Measurements from ENCODE around the gene PDCD1. TPM values are rescaled to one million over a fixed set of nuclear protein-coding genes. Genes with fewer than 3 reads are reported as not detected.

Gene PDCD1
- polyA plus RNA-seq, 1 experiment, result not detected

- POLR2A ChIA-PET, result no interaction called here
- Histone ChIP-seq H3K9me3 (ENCODE audit: control insufficient read depth, insufficient read depth, low read length) (peaks cover 3% of the 10 kb centered on the region; the same call in 1 of the 2 replicates), H3K27ac (ENCODE audit: low read depth, low read length) (no peak overlapping the region), H3K4me3 (ENCODE audit: low read depth, low read length) (no peak overlapping the region), H3K27me3 (ENCODE audit: control insufficient read depth, insufficient read depth, low read length) (peaks cover 6% of the 10 kb centered on the region)
- DNase-seq (ENCODE audit: low read depth, low spot score), result no peak
- CTCF ChIA-PET, result no interaction called here
- TF ChIP-seq, protein P1, sequence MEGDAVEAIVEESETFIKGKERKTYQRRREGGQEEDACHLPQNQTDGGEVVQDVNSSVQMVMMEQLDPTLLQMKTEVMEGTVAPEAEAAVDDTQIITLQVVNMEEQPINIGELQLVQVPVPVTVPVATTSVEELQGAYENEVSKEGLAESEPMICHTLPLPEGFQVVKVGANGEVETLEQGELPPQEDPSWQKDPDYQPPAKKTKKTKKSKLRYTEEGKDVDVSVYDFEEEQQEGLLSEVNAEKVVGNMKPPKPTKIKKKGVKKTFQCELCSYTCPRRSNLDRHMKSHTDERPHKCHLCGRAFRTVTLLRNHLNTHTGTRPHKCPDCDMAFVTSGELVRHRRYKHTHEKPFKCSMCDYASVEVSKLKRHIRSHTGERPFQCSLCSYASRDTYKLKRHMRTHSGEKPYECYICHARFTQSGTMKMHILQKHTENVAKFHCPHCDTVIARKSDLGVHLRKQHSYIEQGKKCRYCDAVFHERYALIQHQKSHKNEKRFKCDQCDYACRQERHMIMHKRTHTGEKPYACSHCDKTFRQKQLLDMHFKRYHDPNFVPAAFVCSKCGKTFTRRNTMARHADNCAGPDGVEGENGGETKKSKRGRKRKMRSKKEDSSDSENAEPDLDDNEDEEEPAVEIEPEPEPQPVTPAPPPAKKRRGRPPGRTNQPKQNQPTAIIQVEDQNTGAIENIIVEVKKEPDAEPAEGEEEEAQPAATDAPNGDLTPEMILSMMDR (IDR thresholded peaks at IDR 0.05; ENCODE audit: low read depth, low read length), result no peak
Observed at GRCh38 chr2:241857041-241857541, 1.6 kb downstream of the PDCD1 start.

GRCh38 chr2:241855888-241856422 is 2.7 kb downstream of the PDCD1 start:
- peaks cover 3% of the 10 kb centered on the region; the same call in 1 of the 2 replicates for H3K9me3 ChIP-seq (ENCODE audit: control insufficient read depth, insufficient read depth, low read length)
- CTCF ChIA-PET, result no interaction called here
- POLR2A ChIA-PET, result no interaction called here
- H3K27me3 ChIP-seq (ENCODE audit: control insufficient read depth, insufficient read depth, low read length), result peaks cover 6% of the 10 kb centered on the region
- H3K4me3 ChIP-seq (ENCODE audit: low read depth, low read length), result no peak overlapping the region
- H3K27ac ChIP-seq (ENCODE audit: low read depth, low read length), result no peak overlapping the region
- TF ChIP-seq, protein P1 (IDR thresholded peaks at IDR 0.05; ENCODE audit: low read depth, low read length), result no peak
- no peak for DNase-seq (ENCODE audit: low read depth, low spot score)

DNA sequence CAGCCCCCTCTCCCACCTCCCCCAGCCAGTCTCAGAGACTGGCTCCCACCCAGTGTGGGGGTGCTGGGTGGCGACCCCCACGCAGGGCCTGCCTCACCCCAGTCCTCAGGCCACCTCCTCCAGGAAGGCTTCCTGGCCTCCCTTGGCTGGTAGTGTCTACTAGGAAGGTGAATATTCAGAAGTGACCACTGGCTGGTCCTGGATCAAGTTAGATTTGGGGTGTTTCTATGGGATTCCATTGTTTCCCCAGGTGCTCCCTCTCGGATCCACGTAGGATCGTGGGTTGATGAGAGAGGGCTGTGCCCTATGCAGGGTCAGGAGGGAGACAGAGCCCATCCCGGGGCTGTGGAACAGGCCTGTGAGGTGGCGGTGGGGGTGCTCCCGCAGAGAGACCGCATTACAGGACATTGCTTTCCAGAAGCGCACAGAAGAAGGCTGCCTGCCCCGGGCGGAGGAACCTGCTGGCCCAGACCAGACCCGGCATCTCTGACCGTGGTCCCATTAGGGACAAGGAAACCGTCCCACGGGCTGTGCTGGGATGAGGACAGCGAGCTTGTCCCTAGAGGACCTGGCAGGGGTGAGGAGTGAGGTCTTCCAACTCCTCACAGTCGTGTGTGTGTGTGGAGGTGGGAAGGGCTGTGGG is 3.3 kb downstream of the PDCD1 start:
- H3K27me3 ChIP-seq (ENCODE audit: control insufficient read depth, insufficient read depth, low read length), result peaks cover 6% of the 10 kb centered on the region
- no peak overlapping the region for H3K27ac ChIP-seq (ENCODE audit: low read depth, low read length)
- TF ChIP-seq, protein P1 (IDR thresholded peaks at IDR 0.05; ENCODE audit: low read depth, low read length), result no peak
- H3K4me3 ChIP-seq (ENCODE audit: low read depth, low read length), result no peak overlapping the region
- POLR2A ChIA-PET, result no interaction called here
- no peak for DNase-seq (ENCODE audit: low read depth, low spot score)
- peaks cover 3% of the 10 kb centered on the region; the same call in 1 of the 2 replicates for H3K9me3 ChIP-seq (ENCODE audit: control insufficient read depth, insufficient read depth, low read length)
- CTCF ChIA-PET, result no interaction called here

GRCh38 chr2:241854342-241855244 is 4.1 kb downstream of the PDCD1 start:
- TF ChIP-seq, protein P1 (IDR thresholded peaks at IDR 0.05; ENCODE audit: low read depth, low read length), result no peak
- H3K27me3 ChIP-seq (ENCODE audit: control insufficient read depth, insufficient read depth, low read length), result peaks cover 6% of the 10 kb centered on the region
- no peak overlapping the region for H3K27ac ChIP-seq (ENCODE audit: low read depth, low read length)
- ChIA-PET CTCF (no interaction called here), POLR2A (no interaction called here)
- no peak for DNase-seq (ENCODE audit: low read depth, low spot score)
- peaks cover 3% of the 10 kb centered on the region; the same call in 1 of the 2 replicates for H3K9me3 ChIP-seq (ENCODE audit: control insufficient read depth, insufficient read depth, low read length)
- H3K4me3 ChIP-seq (ENCODE audit: low read depth, low read length), result no peak overlapping the region

Data from AG04450 (cell line).